Measurements from ENCODE around the gene GARNL3.

GARNL3 gene

DNA sequence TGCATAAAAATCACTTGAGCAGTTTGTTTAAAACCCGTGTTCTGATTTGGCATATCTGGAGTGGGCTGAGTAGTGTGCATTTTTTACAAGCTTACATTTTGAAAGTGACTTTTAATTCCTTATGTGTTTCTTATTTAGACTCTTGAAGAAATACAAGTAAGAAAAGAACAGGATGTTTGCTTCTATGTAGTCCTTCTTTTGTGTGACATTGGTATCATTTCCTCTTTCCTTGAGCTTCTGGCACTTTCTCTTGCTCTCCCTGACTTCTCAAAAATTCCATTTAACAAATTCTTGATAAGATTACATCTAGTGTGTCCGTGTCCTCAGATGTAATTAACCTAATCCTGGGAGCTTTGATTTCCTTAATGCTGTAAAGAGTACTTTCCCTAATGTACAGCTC, 12.5 kb downstream of the GARNL3 start:
- DNase-seq: no peak
- Mint-ChIP-seq H3K27ac (no peak overlapping the region), H3K27me3 (ENCODE audit: low read depth, poor library complexity) (peaks cover 4% of the 10 kb centered on the region), H3K4me3 (no peak overlapping the region), H3K4me1 (no peaks in the 10 kb centered on the region), H3K36me3 (ENCODE audit: low read depth) (peaks cover 6% of the 10 kb centered on the region), H3K9me3 (no peaks in the 10 kb centered on the region)
- TF ChIP-seq, protein P1, sequence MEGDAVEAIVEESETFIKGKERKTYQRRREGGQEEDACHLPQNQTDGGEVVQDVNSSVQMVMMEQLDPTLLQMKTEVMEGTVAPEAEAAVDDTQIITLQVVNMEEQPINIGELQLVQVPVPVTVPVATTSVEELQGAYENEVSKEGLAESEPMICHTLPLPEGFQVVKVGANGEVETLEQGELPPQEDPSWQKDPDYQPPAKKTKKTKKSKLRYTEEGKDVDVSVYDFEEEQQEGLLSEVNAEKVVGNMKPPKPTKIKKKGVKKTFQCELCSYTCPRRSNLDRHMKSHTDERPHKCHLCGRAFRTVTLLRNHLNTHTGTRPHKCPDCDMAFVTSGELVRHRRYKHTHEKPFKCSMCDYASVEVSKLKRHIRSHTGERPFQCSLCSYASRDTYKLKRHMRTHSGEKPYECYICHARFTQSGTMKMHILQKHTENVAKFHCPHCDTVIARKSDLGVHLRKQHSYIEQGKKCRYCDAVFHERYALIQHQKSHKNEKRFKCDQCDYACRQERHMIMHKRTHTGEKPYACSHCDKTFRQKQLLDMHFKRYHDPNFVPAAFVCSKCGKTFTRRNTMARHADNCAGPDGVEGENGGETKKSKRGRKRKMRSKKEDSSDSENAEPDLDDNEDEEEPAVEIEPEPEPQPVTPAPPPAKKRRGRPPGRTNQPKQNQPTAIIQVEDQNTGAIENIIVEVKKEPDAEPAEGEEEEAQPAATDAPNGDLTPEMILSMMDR (IDR thresholded peaks at IDR 0.05): no peak

DNA sequence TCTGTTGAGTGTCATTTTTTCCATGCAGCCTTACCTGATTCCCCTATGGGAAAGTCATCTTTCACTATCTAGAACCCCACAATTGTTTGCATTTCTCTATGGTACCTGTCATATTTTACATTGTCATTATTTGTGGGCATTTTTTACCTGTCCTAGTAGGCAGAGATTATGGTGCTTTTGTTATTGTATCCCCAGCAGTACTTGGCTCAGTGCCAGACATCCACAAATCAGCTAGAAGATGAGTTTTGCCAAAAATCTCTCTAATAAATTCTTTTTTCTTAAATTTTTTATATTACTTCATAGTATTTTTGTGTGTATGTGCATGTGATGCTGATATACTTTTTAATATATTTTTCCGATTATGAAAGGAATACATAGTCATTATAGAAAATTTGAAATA, 13.2 kb downstream of the GARNL3 start:
- no peak overlapping the region for H3K27ac Mint-ChIP-seq
- H3K4me3 Mint-ChIP-seq: no peak overlapping the region
- TF ChIP-seq, protein P1 (IDR thresholded peaks at IDR 0.05): no peak
- no peaks in the 10 kb centered on the region for H3K4me1 Mint-ChIP-seq
- H3K9me3 Mint-ChIP-seq: no peaks in the 10 kb centered on the region
- DNase-seq: no peak
- H3K27me3 Mint-ChIP-seq (ENCODE audit: low read depth, poor library complexity): peaks cover 4% of the 10 kb centered on the region
- peaks cover 6% of the 10 kb centered on the region for H3K36me3 Mint-ChIP-seq (ENCODE audit: low read depth)

DNA sequence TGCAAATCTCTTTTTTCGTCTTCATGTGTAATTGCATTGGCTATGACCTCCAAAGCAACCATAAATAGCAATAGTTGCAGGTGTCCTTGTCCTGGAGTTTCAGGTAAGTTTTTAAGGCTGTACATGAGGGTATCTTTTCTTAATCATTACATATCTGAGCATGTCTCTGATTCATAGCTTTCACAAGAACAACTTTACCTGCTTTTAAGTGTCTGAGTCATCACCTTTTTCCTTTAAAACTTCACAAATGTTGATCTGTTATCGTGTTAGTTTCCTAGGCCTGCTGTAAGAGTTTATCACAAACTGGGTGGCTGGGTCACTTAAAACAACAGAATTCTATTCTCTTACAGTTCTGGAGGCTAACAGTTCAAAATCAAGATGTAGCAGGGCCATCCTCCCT, 13.8 kb downstream of the GARNL3 start:
- H3K9me3 Mint-ChIP-seq: no peaks in the 10 kb centered on the region
- no peak for DNase-seq
- no peak overlapping the region for H3K4me3 Mint-ChIP-seq
- no peaks in the 10 kb centered on the region for H3K4me1 Mint-ChIP-seq
- TF ChIP-seq, protein P1 (IDR thresholded peaks at IDR 0.05): no peak
- peaks cover 4% of the 10 kb centered on the region for H3K27me3 Mint-ChIP-seq (ENCODE audit: low read depth, poor library complexity)
- peaks cover 6% of the 10 kb centered on the region for H3K36me3 Mint-ChIP-seq (ENCODE audit: low read depth)
- no peak overlapping the region for H3K27ac Mint-ChIP-seq

DNA sequence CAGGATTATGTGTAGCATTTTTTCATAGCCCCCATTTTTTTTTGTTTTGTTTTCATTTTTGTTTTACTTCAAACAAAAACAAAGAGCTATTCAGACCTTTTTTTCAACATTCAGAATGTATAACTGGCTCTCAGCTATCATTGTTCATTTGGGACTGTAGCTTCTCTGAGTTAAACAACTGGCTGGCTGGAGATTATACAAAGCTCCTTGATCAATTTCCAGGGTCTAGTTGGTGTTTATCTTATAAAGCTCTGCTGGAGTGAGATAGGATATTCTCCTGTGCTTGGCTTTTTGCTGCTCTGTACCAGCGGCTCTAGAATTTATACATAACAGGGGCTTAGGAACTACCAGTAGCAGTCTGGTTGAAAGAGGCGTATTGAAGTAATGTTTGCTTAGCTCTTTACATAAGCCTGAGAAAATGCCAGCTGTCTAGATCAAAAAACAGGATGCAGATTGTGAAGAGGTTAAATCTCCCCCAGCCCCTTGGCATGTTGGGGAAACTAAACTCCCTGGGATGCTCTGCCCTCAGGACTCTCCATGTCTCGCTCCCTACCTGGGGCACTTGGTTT, 15.2 kb downstream of the GARNL3 start:
- Mint-ChIP-seq H3K27me3 (ENCODE audit: low read depth, poor library complexity) (peaks cover 4% of the 10 kb centered on the region), H3K4me3 (no peak overlapping the region), H3K27ac (no peak overlapping the region), H3K36me3 (ENCODE audit: low read depth) (peaks cover 6% of the 10 kb centered on the region), H3K9me3 (no peaks in the 10 kb centered on the region), H3K4me1 (no peaks in the 10 kb centered on the region)
- DNase-seq: no peak
- TF ChIP-seq, protein P1 (IDR thresholded peaks at IDR 0.05): no peak

DNA sequence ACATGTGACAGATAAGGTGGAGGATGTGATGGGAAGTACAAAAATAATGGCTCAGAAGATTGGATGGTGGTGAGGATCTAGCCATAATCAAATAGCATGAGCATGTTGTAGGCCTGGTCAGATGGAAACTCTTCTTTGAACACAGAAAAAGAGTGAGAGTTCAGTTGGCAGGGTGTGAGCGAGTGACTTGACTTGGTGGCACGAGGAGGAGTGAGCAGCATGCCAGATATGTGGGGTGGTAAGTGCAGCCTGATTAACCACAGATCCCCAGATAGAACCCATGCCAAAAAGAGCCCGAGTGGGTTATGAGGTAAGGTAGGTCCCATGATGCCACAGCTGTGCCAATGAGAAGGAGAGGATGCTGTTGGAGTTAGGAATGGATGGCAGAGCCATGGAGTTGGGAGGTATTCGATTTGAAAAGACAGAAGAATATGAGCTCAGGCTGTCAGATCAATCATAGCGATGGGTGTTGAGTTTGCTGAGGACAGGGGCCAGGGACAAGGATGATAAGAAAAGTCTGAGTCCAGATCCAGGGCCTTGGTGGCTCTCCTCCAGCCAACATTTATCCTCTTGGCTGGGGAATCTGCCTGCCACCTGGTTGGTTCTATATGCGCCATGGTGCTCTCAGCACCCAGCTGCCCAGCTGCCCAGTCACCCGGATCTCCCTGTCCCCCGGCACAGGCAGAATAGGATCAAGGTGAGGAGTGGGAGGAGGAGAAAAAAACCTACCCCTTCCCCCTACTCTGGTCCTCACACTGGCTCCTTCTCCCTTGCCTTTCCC, 16.5 kb downstream of the GARNL3 start:
- Mint-ChIP-seq H3K4me1 (no peaks in the 10 kb centered on the region), H3K36me3 (ENCODE audit: low read depth) (peaks cover 6% of the 10 kb centered on the region), H3K9me3 (no peaks in the 10 kb centered on the region), H3K4me3 (no peak overlapping the region), H3K27me3 (ENCODE audit: low read depth, poor library complexity) (peaks cover 4% of the 10 kb centered on the region), H3K27ac (no peak overlapping the region)
- TF ChIP-seq, protein P1 (IDR thresholded peaks at IDR 0.05): no peak
- DNase-seq: no peak

DNA sequence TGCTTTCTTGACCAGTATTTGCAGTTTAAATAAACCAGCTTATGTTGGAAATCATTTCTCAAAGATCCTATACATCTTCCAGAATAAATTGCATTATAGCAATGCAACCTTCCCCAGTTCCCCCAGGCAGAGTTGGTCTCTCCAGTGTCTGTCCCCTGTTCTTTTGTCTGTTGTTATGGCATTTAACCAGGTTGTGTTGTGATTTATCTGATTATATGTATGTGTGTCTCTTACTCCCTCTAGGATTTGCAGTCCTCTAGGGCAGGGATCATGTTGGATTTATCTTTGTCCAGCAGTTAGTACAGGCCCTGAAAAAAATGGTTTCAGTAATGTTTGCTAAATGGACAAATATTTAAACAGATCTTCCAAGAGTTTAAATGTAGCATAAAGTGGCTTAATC, 17.3 kb downstream of the GARNL3 start:
- DNase-seq: no peak
- Mint-ChIP-seq H3K4me3 (no peak overlapping the region), H3K9me3 (no peaks in the 10 kb centered on the region), H3K4me1 (no peaks in the 10 kb centered on the region), H3K27ac (no peak overlapping the region), H3K36me3 (ENCODE audit: low read depth) (peaks cover 6% of the 10 kb centered on the region), H3K27me3 (ENCODE audit: low read depth, poor library complexity) (peaks cover 4% of the 10 kb centered on the region)
- TF ChIP-seq, protein P1 (IDR thresholded peaks at IDR 0.05): no peak
